H1 (cell line): Measurements from ENCODE around the gene KRR1. TPM values are rescaled to one million over a fixed set of nuclear protein-coding genes. Genes with fewer than 3 reads are reported as not detected.

Source experiments
- CHD7 ChIP-seq: fragments of 300-600 bp; sonication (generic); IDR thresholded peaks from 2 replicates; pipeline ENCODE4 v1.7.1; 2012; ENCODE audit warnings: low read length, moderate library complexity, mild to moderate bottlenecking, inconsistent platforms; ENCODE audit not compliant: insufficient replicate concordance
- polyA plus RNA-seq, 7 experiments: library from polyadenylated mRNA; depleted of rRNA in 3 of 7; stranded (reverse) in 5 of 7; unstranded in 2 of 7; fragments of >200 nt in 5 of 7; fragments of 200-250 nt in 2 of 7; gene quantifications; 1 replicate in 5 of 7; 2 replicates in 1 of 7; 4 replicates in 1 of 7; pipeline versions ENCODE4 v1.2.1 to v1.2.3, GENCODE V29; 2011 to 2013; ENCODE audit warnings: missing spikeins in 2 of 7, mixed read lengths in 2 of 7
- total RNA-seq: library from RNA; stranded (reverse); fragmentation: NEBNext Ultra II Directional; extraction: Animal tissue kit (Norgen Biotek cat#: 25700); gene quantifications from 2 replicates; pipeline ENCODE4 v1.2.1, GENCODE V29; 2021

KRR1 gene
- total and polyA plus RNA-seq, 2 of the 8 experiments (the other 6 are each of a cell fraction or from before 2014, with no cell fraction given): 6.1 to 80.1 TPM

- no peak for TF ChIP-seq CHD7
Measured at GRCh38 chr12:75526655-75527511, 15.5 kb upstream of the KRR1 start (continued).
